Fibroblast of lung (primary cell): ENCODE measurements around the gene PIWIL4. TPM values are rescaled to one million over a fixed set of nuclear protein-coding genes. Genes with fewer than 3 reads are reported as not detected.
"Not testable (repeated sequence)": the region's sequence is repeated elsewhere in the genome, so short reads cannot be mapped to it uniquely, and the experiment has no call there.

Experiments used
- DNase-seq, 2 donors: peaks; one replicate each; pipeline versions ENCODE4 v3.0.0 to v3.0.0-alpha.2; 2010; ENCODE audit warnings: low read depth in 2 of 2
- H2AFZ ChIP-seq: 2 replicates; pipeline ENCODE4 v1.5.1; 2012; ENCODE audit warnings: low read length, control low read depth, inconsistent platforms
- H3K27ac ChIP-seq: 2 replicates; pipeline ENCODE4 v1.5.1; 2011; ENCODE audit warnings: low read length, control low read depth; ENCODE audit not compliant: insufficient read depth
- H3K27me3 ChIP-seq: 2 replicates; pipeline ENCODE4 v1.5.1; 2011; ENCODE audit warnings: mild to moderate bottlenecking, low read length; ENCODE audit not compliant: control insufficient read depth, insufficient read depth
- H3K36me3 ChIP-seq: 2 replicates; pipeline ENCODE4 v1.5.1; 2011; ENCODE audit warnings: low read length; ENCODE audit not compliant: control insufficient read depth, insufficient read depth
- H3K4me1 ChIP-seq: 2 replicates; pipeline ENCODE4 v1.5.1; 2011; ENCODE audit warnings: low read length; ENCODE audit not compliant: control insufficient read depth, insufficient read depth; ENCODE audit errors: extremely low read depth
- H3K4me2 ChIP-seq: 2 replicates; pipeline ENCODE4 v1.5.1; 2011; ENCODE audit warnings: low read length, control low read depth; ENCODE audit not compliant: insufficient read depth; ENCODE audit errors: extremely low read depth
- H3K4me3 ChIP-seq, 4 experiments: fragments of 200-600 bp in 1 of 4; sonication (generic) in 1 of 4; replicated peaks in 1 of 4; 2 replicates each; pipeline ENCODE4 v1.5.1; 2011 to 2016; ENCODE audit warnings: low read length in 4 of 4, low read depth in 3 of 4, mild to moderate bottlenecking in 3 of 4, control low read depth in 2 of 4, inconsistent platforms in 1 of 4, mixed read lengths in 1 of 4; ENCODE audit not compliant: insufficient read depth in 1 of 4; ENCODE audit errors: control extremely low read depth in 1 of 4
- H3K79me2 ChIP-seq: 2 replicates; pipeline ENCODE4 v1.5.1; 2012; ENCODE audit warnings: mild to moderate bottlenecking, low read length, inconsistent platforms; ENCODE audit not compliant: control insufficient read depth, insufficient read depth
- H3K9ac ChIP-seq: 2 replicates; pipeline ENCODE4 v1.5.1; 2011; ENCODE audit warnings: mild to moderate bottlenecking, low read length, control low read depth; ENCODE audit not compliant: insufficient read depth
- H3K9me3 ChIP-seq: 2 replicates; pipeline ENCODE4 v1.5.1; 2012; ENCODE audit warnings: low read depth, low read length; ENCODE audit not compliant: control insufficient read depth, insufficient read depth
- H4K20me1 ChIP-seq: 2 replicates; pipeline ENCODE4 v1.5.1; 2011; ENCODE audit warnings: low read length; ENCODE audit not compliant: control insufficient read depth, insufficient read depth; ENCODE audit errors: extremely low read depth
- CTCF ChIP-seq, 2 donors: IDR thresholded peaks in 1 of 2; conservative IDR thresholded peaks in 1 of 2; 1 replicate in 1 of 2; 2 replicates in 1 of 2; pipeline ENCODE4 v1.5.1; 2011 to 2012; ENCODE audit warnings: low read length in 2 of 2, control low read depth in 1 of 2, inconsistent platforms in 1 of 2, low read depth in 1 of 2, mild to moderate bottlenecking in 1 of 2
- EZH2 ChIP-seq: IDR thresholded peaks from 2 replicates; pipeline ENCODE4 v1.5.1; 2012; ENCODE audit warnings: low read length, control low read depth, mild to moderate bottlenecking; ENCODE audit errors: missing control alignments
- polyA plus RNA-seq, 2 donors: library from polyadenylated mRNA; depleted of rRNA in 1 of 2; stranded (reverse) in 1 of 2; unstranded in 1 of 2; fragments of >200 nt; gene quantifications; 2 replicates each; pipeline ENCODE4 v1.2.1, GENCODE V29; 2011 to 2012; ENCODE audit warnings: missing spikeins in 1 of 2
- total RNA-seq: library from RNA; depleted of rRNA; stranded (reverse); fragments of >200 nt; gene quantifications from 2 replicates; pipeline ENCODE4 v1.2.1, GENCODE V29; 2014

Gene PIWIL4
- total and polyA plus RNA-seq, 2 donors (not counting 1 experiment from before 2014, with no cell fraction given) = 1.2 to 3.3 TPM

- Histone ChIP-seq H3K4me3 (no peak overlapping the region), H2AFZ (no peak overlapping the region), H3K36me3 (no peaks in the 10 kb centered on the region), H3K27me3 (no peaks in the 10 kb centered on the region), H4K20me1 (no peaks in the 10 kb centered on the region), H3K27ac (no peak overlapping the region), H3K4me2 (no peak overlapping the region), H3K9ac (no peak overlapping the region), H3K9me3 (no peaks in the 10 kb centered on the region), H3K79me2 (no peaks in the 10 kb centered on the region), H3K4me1 (no peaks in the 10 kb centered on the region)
- TF ChIP-seq EZH2 = no peak
- TF ChIP-seq CTCF (conservative IDR thresholded peaks at IDR 0.05 in 1 of 2, IDR thresholded peaks at IDR 0.05 in 1 of 2; ENCODE audit: low read depth in 1 of 2, low read length in 2 of 2) = no peak
- no peak for DNase-seq
These were observed 3.2 kb upstream of the PIWIL4 start for GRCh38 chr11:94563848-94564467.

- H2AFZ ChIP-seq = no peak overlapping the region
- no peak for DNase-seq
- H4K20me1 ChIP-seq = no peaks in the 10 kb centered on the region
- TF ChIP-seq EZH2 (no peak), CTCF (conservative IDR thresholded peaks at IDR 0.05 in 1 of 2, IDR thresholded peaks at IDR 0.05 in 1 of 2; ENCODE audit: low read depth in 1 of 2, low read length in 2 of 2) (no peak)
- no peak overlapping the region for H3K4me2 ChIP-seq
- no peaks in the 10 kb centered on the region for H3K9me3 ChIP-seq
- H3K27ac ChIP-seq = no peak overlapping the region
- H3K36me3 ChIP-seq = no peaks in the 10 kb centered on the region
- H3K4me3 ChIP-seq = no peak overlapping the region
- H3K79me2 ChIP-seq = no peaks in the 10 kb centered on the region
- H3K27me3 ChIP-seq = no peaks in the 10 kb centered on the region
- H3K9ac ChIP-seq = no peak overlapping the region
- no peaks in the 10 kb centered on the region for H3K4me1 ChIP-seq
These were observed 1.0 kb downstream of the PIWIL4 start for GRCh38 chr11:94568200-94568599.

- Histone ChIP-seq H3K27me3 (no peaks in the 10 kb centered on the region), H3K27ac (no peak overlapping the region), H3K4me3 (no peak overlapping the region), H4K20me1 (no peaks in the 10 kb centered on the region), H3K79me2 (no peaks in the 10 kb centered on the region), H3K36me3 (no peaks in the 10 kb centered on the region), H3K9me3 (no peaks in the 10 kb centered on the region), H3K4me1 (no peaks in the 10 kb centered on the region), H3K4me2 (no peak overlapping the region), H3K9ac (no peak overlapping the region), H2AFZ (no peak overlapping the region)
- TF ChIP-seq EZH2 (no peak), CTCF (conservative IDR thresholded peaks at IDR 0.05 in 1 of 2, IDR thresholded peaks at IDR 0.05 in 1 of 2; ENCODE audit: low read depth in 1 of 2, low read length in 2 of 2) (no peak)
- no peak for DNase-seq
These were observed 1.5 kb downstream of the PIWIL4 start for GRCh38 chr11:94568717-94569116.

GRCh38 chr11:94572975-94573374 lies 5.8 kb downstream of the PIWIL4 start:
- not testable (repeated sequence) for H3K9me3 ChIP-seq, DNase-seq, H2AFZ ChIP-seq, H3K36me3 ChIP-seq, H3K4me3 ChIP-seq, H4K20me1 ChIP-seq, H3K4me2 ChIP-seq, H3K27ac ChIP-seq, H3K27me3 ChIP-seq, H3K9ac ChIP-seq, H3K79me2 ChIP-seq, H3K4me1 ChIP-seq
